Measurements from ENCODE around the gene ZNF775.

The ZNF775 gene

GRCh38 chr7:150372271-150373048, 6.7 kb upstream of the ZNF775 start (continued):
- TF ChIP-seq, protein P1, sequence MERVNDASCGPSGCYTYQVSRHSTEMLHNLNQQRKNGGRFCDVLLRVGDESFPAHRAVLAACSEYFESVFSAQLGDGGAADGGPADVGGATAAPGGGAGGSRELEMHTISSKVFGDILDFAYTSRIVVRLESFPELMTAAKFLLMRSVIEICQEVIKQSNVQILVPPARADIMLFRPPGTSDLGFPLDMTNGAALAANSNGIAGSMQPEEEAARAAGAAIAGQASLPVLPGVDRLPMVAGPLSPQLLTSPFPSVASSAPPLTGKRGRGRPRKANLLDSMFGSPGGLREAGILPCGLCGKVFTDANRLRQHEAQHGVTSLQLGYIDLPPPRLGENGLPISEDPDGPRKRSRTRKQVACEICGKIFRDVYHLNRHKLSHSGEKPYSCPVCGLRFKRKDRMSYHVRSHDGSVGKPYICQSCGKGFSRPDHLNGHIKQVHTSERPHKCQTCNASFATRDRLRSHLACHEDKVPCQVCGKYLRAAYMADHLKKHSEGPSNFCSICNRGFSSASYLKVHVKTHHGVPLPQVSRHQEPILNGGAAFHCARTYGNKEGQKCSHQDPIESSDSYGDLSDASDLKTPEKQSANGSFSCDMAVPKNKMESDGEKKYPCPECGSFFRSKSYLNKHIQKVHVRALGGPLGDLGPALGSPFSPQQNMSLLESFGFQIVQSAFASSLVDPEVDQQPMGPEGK (CRISPR knock-in tag; IDR thresholded peaks at IDR 0.05; ENCODE audit: borderline replicate concordance): no peak
- no peak for TF ChIP-seq PPARA (CRISPR knock-in tag; IDR thresholded peaks at IDR 0.05; ENCODE audit: borderline replicate concordance)
- no peak for TF ChIP-seq CREB5 (CRISPR knock-in tag; IDR thresholded peaks at IDR 0.05; ENCODE audit: low read depth)
- TF ChIP-seq TOX (CRISPR knock-in tag; IDR thresholded peaks at IDR 0.05; ENCODE audit: borderline replicate concordance): no peak
- TF ChIP-seq OSR1 (CRISPR knock-in tag; IDR thresholded peaks at IDR 0.05): no peak
- TF ChIP-seq ARNTL (CRISPR knock-in tag; IDR thresholded peaks at IDR 0.05; ENCODE audit: borderline replicate concordance, low read depth): no peak

DNA sequence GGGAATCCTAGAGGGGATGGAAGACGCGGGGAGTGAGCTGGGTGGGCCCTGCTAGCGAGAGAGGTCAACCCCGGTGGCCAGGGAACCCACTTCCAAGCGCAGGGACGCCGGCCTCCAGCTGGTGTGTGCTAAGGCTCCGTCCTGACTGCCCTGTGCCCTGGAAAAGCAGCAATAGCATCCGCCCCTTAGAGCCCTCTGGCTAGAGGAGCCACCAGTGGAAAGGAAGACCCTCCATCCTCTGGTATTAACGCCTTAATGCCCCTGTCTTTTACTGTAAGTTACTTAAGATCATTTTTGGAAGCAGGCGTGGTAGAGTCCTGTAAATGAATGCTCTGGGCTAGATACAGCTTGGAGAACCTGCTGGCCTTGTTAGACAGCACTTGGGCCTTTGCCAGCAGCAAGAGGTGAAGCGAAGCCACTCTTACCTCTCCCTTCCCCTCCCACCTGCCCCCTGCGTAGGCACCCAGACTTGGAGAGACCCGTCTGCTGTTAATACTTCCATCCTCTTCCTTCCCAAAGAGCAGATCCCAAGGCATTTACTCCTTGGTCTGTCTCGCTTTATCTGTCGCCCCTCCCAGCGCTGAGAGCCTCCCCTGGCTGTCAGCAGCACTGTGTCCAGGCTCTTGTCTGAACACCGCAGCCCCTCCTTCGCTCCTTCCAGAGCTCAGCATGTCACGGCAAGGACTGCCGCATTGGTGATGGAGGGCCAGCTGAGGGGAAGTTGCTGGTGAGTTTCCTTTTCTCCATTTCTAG, 5.9 kb upstream of the ZNF775 start:
- no peak for ATAC-seq
- TF ChIP-seq PPARA (CRISPR knock-in tag; IDR thresholded peaks at IDR 0.05; ENCODE audit: borderline replicate concordance) (no peak), POU6F1 (CRISPR knock-in tag; IDR thresholded peaks at IDR 0.05; ENCODE audit: borderline replicate concordance, low read depth) (no peak), TCF4 (CRISPR knock-in tag; IDR thresholded peaks at IDR 0.05; ENCODE audit: borderline replicate concordance) (no peak), ZNF8 (CRISPR knock-in tag; IDR thresholded peaks at IDR 0.05) (no peak), OSR1 (CRISPR knock-in tag; IDR thresholded peaks at IDR 0.05) (no peak), ZFP30 (CRISPR knock-in tag; IDR thresholded peaks at IDR 0.05) (no peak), ARNTL (CRISPR knock-in tag; IDR thresholded peaks at IDR 0.05; ENCODE audit: borderline replicate concordance, low read depth) (no peak), ISL1 (CRISPR knock-in tag; IDR thresholded peaks at IDR 0.05) (no peak), ZFP3 (CRISPR knock-in tag; IDR thresholded peaks at IDR 0.05) (no peak), BACH2 (CRISPR knock-in tag; IDR thresholded peaks at IDR 0.05; ENCODE audit: borderline replicate concordance) (no peak)

DNA sequence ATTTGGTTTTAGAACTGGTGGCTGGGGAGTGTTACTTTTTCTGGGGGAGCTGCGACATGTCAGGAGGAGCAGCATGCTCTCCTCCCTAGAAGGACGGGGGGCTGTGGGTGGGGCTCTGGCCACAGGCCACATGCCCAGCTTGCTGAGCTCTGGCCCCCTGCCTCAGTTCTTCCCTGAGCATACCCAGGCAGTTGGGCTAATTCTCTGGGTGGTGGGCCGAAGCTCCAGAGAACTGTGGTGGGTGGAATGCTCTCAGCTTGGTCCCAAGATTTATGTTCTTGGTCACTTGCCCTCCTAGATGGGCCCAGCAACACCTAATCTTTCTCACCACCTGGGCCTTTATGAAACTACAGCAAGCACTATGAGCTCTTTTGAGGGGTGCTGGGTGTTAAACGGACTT, 5.1 kb upstream of the ZNF775 start:
- no peak for TF ChIP-seq ZNF8 (CRISPR knock-in tag; IDR thresholded peaks at IDR 0.05)
- TF ChIP-seq RARB (CRISPR knock-in tag; IDR thresholded peaks at IDR 0.05): no peak
- no peak for TF ChIP-seq CSRNP3 (CRISPR knock-in tag; IDR thresholded peaks at IDR 0.05)
- TF ChIP-seq TOX (CRISPR knock-in tag; IDR thresholded peaks at IDR 0.05; ENCODE audit: borderline replicate concordance): no peak
- ATAC-seq: no peak

GRCh38 chr7:150374472-150374871, 4.7 kb upstream of the ZNF775 start:
- TF ChIP-seq ZNF8 (CRISPR knock-in tag; IDR thresholded peaks at IDR 0.05): no peak
- TF ChIP-seq TOX (CRISPR knock-in tag; IDR thresholded peaks at IDR 0.05; ENCODE audit: borderline replicate concordance): no peak
- no peak for TF ChIP-seq OSR1 (CRISPR knock-in tag; IDR thresholded peaks at IDR 0.05)
- ATAC-seq: no peak

DNA sequence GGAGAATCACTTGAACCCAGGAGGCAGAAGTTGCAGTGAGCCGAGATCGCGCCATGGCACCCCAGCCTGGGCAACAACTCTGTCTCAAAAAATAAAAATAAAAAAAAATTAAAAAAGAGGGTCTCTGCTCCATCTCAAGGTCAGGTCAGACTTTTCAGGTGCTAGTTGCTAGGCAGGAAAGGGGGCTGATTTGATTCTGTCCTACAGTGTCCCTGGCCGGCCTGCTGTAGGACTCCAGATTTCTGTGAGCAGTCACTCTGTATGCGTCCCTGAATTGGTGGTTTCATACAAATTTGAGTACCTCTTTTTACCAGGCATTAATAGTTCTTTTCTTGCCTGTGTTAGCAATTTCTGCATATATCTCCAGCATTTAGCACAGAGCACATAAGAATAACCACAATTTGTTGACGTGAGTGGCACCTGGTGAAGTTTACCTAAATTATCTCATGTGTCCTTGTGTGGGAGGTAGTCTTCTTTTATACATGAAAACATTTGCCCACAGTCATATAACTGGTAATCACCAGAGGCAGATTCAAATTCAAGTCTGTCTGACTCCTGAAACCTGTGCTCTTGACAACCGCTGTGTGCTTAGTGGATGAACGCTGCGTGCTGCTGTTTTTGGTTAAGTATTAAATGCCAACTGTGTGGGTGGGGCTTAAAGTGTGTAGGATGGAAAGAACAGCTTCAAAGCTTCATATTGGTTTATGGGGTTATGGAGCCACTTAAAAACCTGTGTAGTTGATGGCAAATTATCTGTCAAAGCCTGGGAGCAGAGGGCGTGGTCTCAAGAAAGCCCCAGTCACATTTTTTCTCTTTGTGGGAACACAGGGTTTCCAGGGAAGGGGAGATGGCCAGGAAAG, 3.2 kb upstream of the ZNF775 start:
- ATAC-seq: no peak
- TF ChIP-seq TOX (CRISPR knock-in tag; IDR thresholded peaks at IDR 0.05; ENCODE audit: borderline replicate concordance): no peak
- TF ChIP-seq ZNF8 (CRISPR knock-in tag; IDR thresholded peaks at IDR 0.05): no peak
- TF ChIP-seq POU6F1 (CRISPR knock-in tag; IDR thresholded peaks at IDR 0.05; ENCODE audit: borderline replicate concordance, low read depth): no peak
- TF ChIP-seq OSR1 (CRISPR knock-in tag; IDR thresholded peaks at IDR 0.05): no peak
- no peak for TF ChIP-seq CREB5 (CRISPR knock-in tag; IDR thresholded peaks at IDR 0.05; ENCODE audit: low read depth)
- no peak for TF ChIP-seq ARNTL (CRISPR knock-in tag; IDR thresholded peaks at IDR 0.05; ENCODE audit: borderline replicate concordance, low read depth)
- no peak for TF ChIP-seq RARB (CRISPR knock-in tag; IDR thresholded peaks at IDR 0.05)
- TF ChIP-seq ZNF70 (CRISPR knock-in tag; IDR thresholded peaks at IDR 0.05): no peak
- no peak for TF ChIP-seq ZFP3 (CRISPR knock-in tag; IDR thresholded peaks at IDR 0.05)
- no peak for TF ChIP-seq ESRRG (CRISPR knock-in tag; IDR thresholded peaks at IDR 0.05)
